Hindlimb muscle (tissue), 1 donor: ENCODE data around the gene RBM10. TPM values are rescaled to one million over a fixed set of nuclear protein-coding genes. Genes with fewer than 3 reads are reported as not detected.

Experiments used
- polyA plus RNA-seq: library from polyadenylated mRNA; unstranded; fragments of 120-200 nt; gene quantifications from one replicate; pipeline ENCODE4 v1.2.1, GENCODE V29; 2013; ENCODE audit not compliant: insufficient read length

RBM10 gene
- polyA plus RNA-seq, 1 donor = 42.1 TPM

Other genes starting within 250 kb of the RBM10 start
- 4.5 TPM for gene JADE3, start 232.8 kb upstream of the RBM10 start, polyA plus RNA-seq
- 2.4 TPM for gene RGN, start 66.8 kb upstream of the RBM10 start, polyA plus RNA-seq
- gene NDUFB11, start 519 bp upstream of the RBM10 start, polyA plus RNA-seq = 116 TPM
- gene UBA1, start 48.6 kb downstream of the RBM10 start, polyA plus RNA-seq = 152 TPM
- gene CDK16, start 73.5 kb downstream of the RBM10 start, polyA plus RNA-seq = 122 TPM
- gene USP11, start 87.8 kb downstream of the RBM10 start, polyA plus RNA-seq = 94.6 TPM
- gene ZNF157, start 225.4 kb downstream of the RBM10 start, polyA plus RNA-seq = 0.39 TPM